Mesendoderm (in vitro differentiated cells): ENCODE results near the gene DXO.

Source experiments
- DNase-seq: peaks from one replicate; pipeline ENCODE4 v3.0.0; 2013
- H2AK5ac ChIP-seq: 2 replicates; pipeline ENCODE4 v1.6.1; 2013; ENCODE audit warnings: low read length, inconsistent platforms
- H2BK120ac ChIP-seq: 2 replicates; pipeline ENCODE4 v1.6.1; 2013; ENCODE audit warnings: low read depth, mild to moderate bottlenecking, low read length, moderate library complexity, mixed read lengths
- H2BK15ac ChIP-seq: replicated peaks from 2 replicates; pipeline ENCODE4 v1.6.1; 2013; ENCODE audit warnings: low read depth, mild to moderate bottlenecking, moderate library complexity
- H2BK5ac ChIP-seq: 2 replicates; pipeline ENCODE4 v1.6.1; 2013; ENCODE audit warnings: low read length, inconsistent platforms
- H3K18ac ChIP-seq: 2 replicates; pipeline ENCODE4 v1.6.1; 2013; ENCODE audit warnings: mild to moderate bottlenecking, low read length, mixed read lengths
- H3K23ac ChIP-seq: one replicate; pipeline ENCODE4 v1.6.1; 2013; ENCODE audit warnings: low read length
- H3K27ac ChIP-seq: 2 replicates; pipeline ENCODE4 v1.5.1; 2013; ENCODE audit warnings: low read depth, mild to moderate bottlenecking, inconsistent platforms, low read length, moderate library complexity
- H3K27me3 ChIP-seq: 2 replicates; pipeline ENCODE4 v1.6.1; 2013; ENCODE audit warnings: low read length, control low read depth, mild to moderate bottlenecking, inconsistent platforms; ENCODE audit not compliant: insufficient read depth, poor library complexity
- H3K36me3 ChIP-seq: 2 replicates; pipeline ENCODE4 v1.6.1; 2013; ENCODE audit warnings: low read length, inconsistent platforms; ENCODE audit not compliant: control insufficient read depth, insufficient read depth
- H3K4ac ChIP-seq: one replicate; pipeline ENCODE4 v1.6.1; 2013; ENCODE audit warnings: low read depth, mild to moderate bottlenecking, low read length, moderate library complexity
- H3K4me1 ChIP-seq: 2 replicates; pipeline ENCODE4 v1.6.1; 2013; ENCODE audit warnings: low read depth, low read length, inconsistent platforms; ENCODE audit not compliant: control insufficient read depth
- H3K4me2 ChIP-seq: 2 replicates; pipeline ENCODE4 v1.6.1; 2013; ENCODE audit warnings: low read length
- H3K4me3 ChIP-seq: 2 replicates; pipeline ENCODE4 v1.5.1; 2013; ENCODE audit warnings: mild to moderate bottlenecking, low read length
- H3K56ac ChIP-seq: one replicate; pipeline ENCODE4 v1.6.1; 2013; ENCODE audit warnings: low read length
- H3K79me1 ChIP-seq: 2 replicates; pipeline ENCODE4 v1.6.1; 2013; ENCODE audit warnings: low read length, inconsistent platforms
- H3K79me2 ChIP-seq: 2 replicates; pipeline ENCODE4 v1.6.1; 2013; ENCODE audit warnings: mild to moderate bottlenecking, low read length; ENCODE audit not compliant: control insufficient read depth, insufficient read depth
- H3K9ac ChIP-seq: 2 replicates; pipeline ENCODE4 v1.6.1; 2013; ENCODE audit warnings: low read length, inconsistent platforms
- H4K5ac ChIP-seq: one replicate; pipeline ENCODE4 v1.6.1; 2013; ENCODE audit warnings: low read length
- H4K8ac ChIP-seq: one replicate; pipeline ENCODE4 v1.6.1; 2013; ENCODE audit warnings: low read depth, mild to moderate bottlenecking, control low read depth, low read length, moderate library complexity
- WGBS: extraction: QIAGEN DNeasy Blood & Tissue Kit; methylation state at CpG from one replicate; pipeline ENCODE4 v1.1.7; 2013; ENCODE audit warnings: low lambda C conversion rate, missing lambda C conversion rate; ENCODE audit not compliant: insufficient coverage; ENCODE audit errors: extremely low coverage; 5-methylcytosine and 5-hydroxymethylcytosine counted together

The DXO gene

GRCh38 chr6:31928672-31928939, 43.3 kb downstream of the DXO start:
- Histone ChIP-seq H3K79me2 (no peaks in the 10 kb centered on the region), H2AK5ac (no peak overlapping the region), H3K56ac (no peak overlapping the region), H2BK5ac (no peak overlapping the region), H3K23ac (no peak overlapping the region), H3K4me1 (no peaks in the 10 kb centered on the region), H3K4me3 (no peak overlapping the region), H3K4me2 (no peak overlapping the region), H4K8ac (no peak overlapping the region), H3K9ac (no peak overlapping the region), H3K18ac (no peak overlapping the region), H3K79me1 (no peaks in the 10 kb centered on the region), H3K4ac (no peak overlapping the region), H4K5ac (no peak overlapping the region), H3K27me3 (no peaks in the 10 kb centered on the region), H2BK120ac (no peak overlapping the region), H3K36me3 (no peaks in the 10 kb centered on the region), H2BK15ac (no peak overlapping the region), H3K27ac (no peak overlapping the region)
- no peak for DNase-seq
- no CpG with 5 or more reads among the region's 9 CpGs for WGBS

GRCh38 chr6:31927863-31928671, 43.9 kb downstream of the DXO start:
- Histone ChIP-seq H3K79me1 (no peaks in the 10 kb centered on the region), H3K18ac (no peak overlapping the region), H3K56ac (peak overlapping the region; percentile 15), H3K27me3 (no peaks in the 10 kb centered on the region), H3K36me3 (no peaks in the 10 kb centered on the region), H3K79me2 (no peaks in the 10 kb centered on the region), H2BK120ac (no peak overlapping the region), H3K4me2 (no peak overlapping the region), H3K27ac (no peak overlapping the region), H3K4ac (no peak overlapping the region), H4K5ac (no peak overlapping the region), H2AK5ac (no peak overlapping the region), H2BK15ac (no peak overlapping the region), H2BK5ac (no peak overlapping the region), H3K23ac (no peak overlapping the region), H3K4me3 (no peak overlapping the region), H3K9ac (no peak overlapping the region), H4K8ac (no peak overlapping the region), H3K4me1 (no peaks in the 10 kb centered on the region)
- DNase-seq: no peak
- WGBS: no CpG with 5 or more reads among the region's 11 CpGs

- no peak within 1 kb of the TSS for H4K8ac ChIP-seq
- no peaks in the 10 kb centered on the region for H3K79me1 ChIP-seq
- H2BK120ac ChIP-seq: no peak within 1 kb of the TSS
- H3K23ac ChIP-seq: no peak within 1 kb of the TSS
- WGBS: no CpG with 5 or more reads among the region's 11 CpGs
- no peaks in the 10 kb centered on the region for H3K27me3 ChIP-seq
- no peak within 1 kb of the TSS for H3K18ac ChIP-seq
- peak within 1 kb of the TSS; percentile 15 for H3K56ac ChIP-seq
- H4K5ac ChIP-seq: no peak within 1 kb of the TSS
- H3K4me2 ChIP-seq: no peak within 1 kb of the TSS
- no peak within 1 kb of the TSS for H3K4me3 ChIP-seq
- H3K4me1 ChIP-seq: no peaks in the 10 kb centered on the region
- no peak within 1 kb of the TSS for H2BK15ac ChIP-seq
- no peak within 1 kb of the TSS for H2AK5ac ChIP-seq
- no peak within 1 kb of the TSS for H3K9ac ChIP-seq
- no peak within 1 kb of the TSS for H3K27ac ChIP-seq
- no peaks in the 10 kb centered on the region for H3K36me3 ChIP-seq
- no peak within 1 kb of the TSS for H3K4ac ChIP-seq
- no peaks in the 10 kb centered on the region for H3K79me2 ChIP-seq
- H2BK5ac ChIP-seq: no peak within 1 kb of the TSS
- no peak for DNase-seq
Measured at GRCh38 chr6:31927242-31927862, 44.6 kb downstream of the DXO start, which contains the start of gene C2. Gene C2 (plus strand): TSS chr6:31927717. CDS start chr6:31927753, 36 bp downstream.

DNA sequence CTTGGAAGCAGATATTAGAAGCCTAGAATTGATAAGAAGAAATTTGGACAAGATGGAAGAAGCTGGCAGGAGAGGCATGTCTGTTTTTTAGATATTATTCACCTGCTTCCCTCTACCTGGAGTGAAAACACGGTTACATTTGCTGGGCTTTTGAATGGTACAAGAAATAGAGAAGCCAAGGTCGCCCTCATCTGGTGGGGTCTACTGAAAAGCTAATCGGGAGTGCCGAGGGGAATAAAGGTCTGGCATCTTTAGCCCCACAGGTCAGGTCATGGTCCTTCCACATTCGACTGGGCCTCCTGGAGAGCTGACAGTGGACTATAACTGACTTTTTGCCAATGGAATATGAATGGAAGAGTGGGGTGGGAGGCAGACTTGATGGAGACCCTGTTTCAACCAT, 49.0 kb downstream of the DXO start:
- no CpG with 5 or more reads among the region's 5 CpGs for WGBS
- H3K18ac ChIP-seq: no peak overlapping the region
- no peak overlapping the region for H3K9ac ChIP-seq
- H3K36me3 ChIP-seq: no peaks in the 10 kb centered on the region
- no peak overlapping the region for H3K23ac ChIP-seq
- H3K4me3 ChIP-seq: no peak overlapping the region
- no peak overlapping the region for H4K8ac ChIP-seq
- no peak overlapping the region for H4K5ac ChIP-seq
- no peaks in the 10 kb centered on the region for H3K4me1 ChIP-seq
- peak; percentile 53 for DNase-seq
- no peak overlapping the region for H2BK15ac ChIP-seq
- no peaks in the 10 kb centered on the region for H3K79me2 ChIP-seq
- H3K4me2 ChIP-seq: no peak overlapping the region
- no peak overlapping the region for H3K27ac ChIP-seq
- no peak overlapping the region for H3K56ac ChIP-seq
- no peak overlapping the region for H2BK120ac ChIP-seq
- H3K27me3 ChIP-seq: no peaks in the 10 kb centered on the region
- no peak overlapping the region for H2BK5ac ChIP-seq
- no peaks in the 10 kb centered on the region for H3K79me1 ChIP-seq
- H2AK5ac ChIP-seq: no peak overlapping the region
- H3K4ac ChIP-seq: no peak overlapping the region

DNA sequence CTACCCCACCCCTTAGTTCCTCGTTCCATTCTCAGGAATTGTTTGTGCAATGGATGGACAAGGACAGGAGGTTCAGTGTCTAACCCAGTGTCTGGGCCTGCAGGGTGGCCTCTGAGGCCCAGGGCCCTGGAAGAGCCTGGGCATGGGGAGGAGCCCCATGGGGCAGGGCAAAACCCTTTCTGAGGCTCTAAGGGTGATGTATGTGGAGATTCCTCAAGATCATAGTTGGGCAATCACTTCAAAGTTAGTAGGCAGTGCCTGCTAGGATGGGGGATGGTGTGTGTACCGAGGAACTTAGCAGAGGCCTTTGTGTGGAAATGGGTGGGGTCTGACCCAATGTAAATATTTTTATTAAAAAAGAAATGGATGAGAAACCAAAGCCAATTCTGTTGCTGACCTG, 51.1 kb downstream of the DXO start:
- Histone ChIP-seq H3K4me2 (no peak overlapping the region), H2AK5ac (no peak overlapping the region), H3K56ac (no peak overlapping the region), H2BK120ac (no peak overlapping the region), H4K5ac (no peak overlapping the region), H3K23ac (no peak overlapping the region), H2BK5ac (no peak overlapping the region), H3K79me2 (no peaks in the 10 kb centered on the region), H3K9ac (no peak overlapping the region), H3K18ac (no peak overlapping the region), H3K36me3 (no peaks in the 10 kb centered on the region), H2BK15ac (no peak overlapping the region), H3K27me3 (no peaks in the 10 kb centered on the region), H3K27ac (no peak overlapping the region), H3K4me1 (no peaks in the 10 kb centered on the region), H3K4ac (no peak overlapping the region), H3K79me1 (no peaks in the 10 kb centered on the region), H3K4me3 (no peak overlapping the region), H4K8ac (no peak overlapping the region)
- no peak for DNase-seq
- no CpG with 5 or more reads among the region's 2 CpGs for WGBS
